Measurements from ENCODE around the gene C17orf75.

- TF ChIP-seq, protein P1, sequence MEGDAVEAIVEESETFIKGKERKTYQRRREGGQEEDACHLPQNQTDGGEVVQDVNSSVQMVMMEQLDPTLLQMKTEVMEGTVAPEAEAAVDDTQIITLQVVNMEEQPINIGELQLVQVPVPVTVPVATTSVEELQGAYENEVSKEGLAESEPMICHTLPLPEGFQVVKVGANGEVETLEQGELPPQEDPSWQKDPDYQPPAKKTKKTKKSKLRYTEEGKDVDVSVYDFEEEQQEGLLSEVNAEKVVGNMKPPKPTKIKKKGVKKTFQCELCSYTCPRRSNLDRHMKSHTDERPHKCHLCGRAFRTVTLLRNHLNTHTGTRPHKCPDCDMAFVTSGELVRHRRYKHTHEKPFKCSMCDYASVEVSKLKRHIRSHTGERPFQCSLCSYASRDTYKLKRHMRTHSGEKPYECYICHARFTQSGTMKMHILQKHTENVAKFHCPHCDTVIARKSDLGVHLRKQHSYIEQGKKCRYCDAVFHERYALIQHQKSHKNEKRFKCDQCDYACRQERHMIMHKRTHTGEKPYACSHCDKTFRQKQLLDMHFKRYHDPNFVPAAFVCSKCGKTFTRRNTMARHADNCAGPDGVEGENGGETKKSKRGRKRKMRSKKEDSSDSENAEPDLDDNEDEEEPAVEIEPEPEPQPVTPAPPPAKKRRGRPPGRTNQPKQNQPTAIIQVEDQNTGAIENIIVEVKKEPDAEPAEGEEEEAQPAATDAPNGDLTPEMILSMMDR (IDR thresholded peaks at IDR 0.05; ENCODE audit: control extremely low read depth in 1 of 3, insufficient read depth in 1 of 3, low read depth in 1 of 3, low read length in 3 of 3): no peak
- TF ChIP-seq RAD21 (IDR thresholded peaks at IDR 0.05 in 1 of 2, conservative IDR thresholded peaks at IDR 0.05 in 1 of 2; ENCODE audit: low read depth in 2 of 2, low read length in 2 of 2) (no peak), CEBPB (IDR thresholded peaks at IDR 0.05; ENCODE audit: low read depth, low read length) (no peak), SIX5 (IDR thresholded peaks at IDR 0.05; ENCODE audit: low read depth, low read length) (no peak), EZH2 (IDR thresholded peaks at IDR 0.05; ENCODE audit: low read depth, low read length, severe bottlenecking) (no peak), TBP (IDR thresholded peaks at IDR 0.05; ENCODE audit: low read depth, low read length) (no peak), RXRA (IDR thresholded peaks at IDR 0.05; ENCODE audit: insufficient read depth, low read depth, low read length) (no peak), CHD2 (IDR thresholded peaks at IDR 0.05; ENCODE audit: low read length) (no peak), PHF8 (conservative IDR thresholded peaks at IDR 0.05; ENCODE audit: low read depth, low read length) (no peak), RBBP5 (IDR thresholded peaks at IDR 0.05; ENCODE audit: borderline replicate concordance, low read depth, low read length) (no peak), POLR2A (IDR thresholded peaks at IDR 0.05; ENCODE audit: control extremely low read depth in 1 of 2, low read depth in 2 of 2, low read length in 2 of 2) (no peak; a peak in 1 of 3 replicates), CTBP2 (IDR thresholded peaks at IDR 0.05; ENCODE audit: borderline replicate concordance, insufficient read depth, insufficient read length, low read length) (no peak)
- TF ChIP-seq, protein P2, sequence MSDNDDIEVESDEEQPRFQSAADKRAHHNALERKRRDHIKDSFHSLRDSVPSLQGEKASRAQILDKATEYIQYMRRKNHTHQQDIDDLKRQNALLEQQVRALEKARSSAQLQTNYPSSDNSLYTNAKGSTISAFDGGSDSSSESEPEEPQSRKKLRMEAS (IDR thresholded peaks at IDR 0.05): no peak
These were observed 674 bp downstream of the C17orf75 start for GRCh38 chr17:32341141-32341856.
